T-helper 17 cell (primary cell): Measurements from ENCODE around the gene FGF14. TPM values are rescaled to one million over a fixed set of nuclear protein-coding genes. Genes with fewer than 3 reads are reported as not detected.

Experiments used
- ATAC-seq: fragments of 150-1000 bp; cut with Tn5 transposase; 2 replicates; pipeline ENCODE4 v1.10.0; 2021; ENCODE audit warnings: mild to moderate bottlenecking, moderate library complexity
- DNase-seq, 3 donors: peaks; one replicate each; pipeline versions ENCODE4 v3.0.0 to v3.0.0-alpha.2; 2020 to 2021
- H3K9me3 ChIP-seq: one replicate; pipeline ENCODE4 v1.7.0; 2013; ENCODE audit warnings: low read length, mild to moderate bottlenecking; ENCODE audit not compliant: control insufficient read depth, poor library complexity, severe bottlenecking
- H3K27ac Mint-ChIP-seq: one replicate; pipeline ENCODE4 v1.8.0; 2022; ENCODE audit warnings: mild to moderate bottlenecking, moderate library complexity, mixed read lengths
- H3K27me3 Mint-ChIP-seq: one replicate; pipeline ENCODE4 v1.8.0; 2022; ENCODE audit warnings: mixed read lengths
- H3K36me3 Mint-ChIP-seq: one replicate; pipeline ENCODE4 v1.8.0; 2022; ENCODE audit warnings: low read depth, mixed read lengths
- H3K4me1 Mint-ChIP-seq: one replicate; pipeline ENCODE4 v1.8.0; 2022; ENCODE audit warnings: mild to moderate bottlenecking, mixed read lengths
- H3K4me3 Mint-ChIP-seq: one replicate; pipeline ENCODE4 v1.8.0; 2022; ENCODE audit warnings: mild to moderate bottlenecking, moderate library complexity, mixed read lengths
- total RNA-seq, 4 donors: library from RNA in 2 of 4; stranded (reverse) in 2 of 4; gene quantifications; one replicate each; pipeline ENCODE4 v1.2.3 and lab custom pipeline; 2022 to 2026

Gene FGF14
- total RNA-seq, 2 donors from 2014 or later, result not detected

DNA sequence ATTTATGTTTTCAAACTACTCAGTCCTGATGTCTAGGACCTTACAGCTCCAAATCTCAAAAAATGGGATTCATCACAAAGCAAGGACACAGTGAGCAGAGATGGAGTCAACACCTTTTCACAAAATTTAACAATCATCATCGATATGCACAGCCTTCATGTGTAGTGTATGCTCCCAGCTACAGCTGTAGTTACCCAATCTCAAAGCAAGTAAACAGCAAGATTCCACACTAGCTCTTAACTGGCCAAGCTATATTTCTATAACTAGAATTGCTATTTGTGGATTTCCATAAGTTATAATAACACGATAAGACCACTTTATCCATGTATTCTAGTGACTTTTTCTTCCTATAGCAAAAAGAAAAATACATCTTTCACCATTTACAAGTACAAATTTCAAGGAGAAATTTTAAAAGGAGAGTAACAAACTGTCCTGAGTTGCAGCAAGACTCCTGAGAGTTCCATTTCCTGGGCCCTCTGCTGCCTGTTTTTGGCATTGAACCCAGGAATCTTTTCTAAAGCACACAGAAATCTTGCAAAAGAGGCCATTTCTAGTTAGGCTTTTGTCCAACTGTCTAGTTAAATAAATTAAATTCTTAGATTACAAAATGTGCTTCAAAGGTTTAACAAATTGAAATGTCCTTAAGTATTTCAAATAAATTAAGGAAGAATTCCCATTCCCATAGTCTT, 460.6 kb downstream of the FGF14 start:
- H3K9me3 ChIP-seq, result no peaks in the 10 kb centered on the region
- ATAC-seq (no peak), DNase-seq (no peak)
- Mint-ChIP-seq H3K27ac (no peak overlapping the region), H3K27me3 (peaks cover 45% of the 10 kb centered on the region), H3K36me3 (no peaks in the 10 kb centered on the region), H3K4me3 (no peak overlapping the region), H3K4me1 (no peaks in the 10 kb centered on the region)

DNA sequence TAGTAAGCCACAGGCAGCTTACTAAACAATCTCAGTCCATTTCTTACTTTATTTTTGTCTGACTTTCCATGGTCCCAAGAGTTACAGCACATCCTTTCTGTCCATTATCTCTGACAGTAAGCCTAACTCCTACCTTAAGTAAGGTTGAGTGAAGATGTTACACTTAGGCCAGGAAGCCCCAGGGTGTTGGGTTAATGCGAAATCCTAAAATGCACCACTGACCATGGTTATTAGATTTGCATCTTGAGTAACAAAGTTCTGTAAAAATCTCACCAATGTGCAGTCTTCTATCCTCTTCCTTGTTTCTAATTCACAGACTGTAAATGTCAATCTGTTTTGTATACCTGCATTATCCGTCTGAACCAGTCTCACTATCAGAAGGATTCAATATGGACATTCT, 462.5 kb downstream of the FGF14 start:
- Mint-ChIP-seq H3K27ac (no peak overlapping the region), H3K4me3 (no peak overlapping the region), H3K27me3 (peaks cover 55% of the 10 kb centered on the region), H3K4me1 (no peaks in the 10 kb centered on the region), H3K36me3 (no peaks in the 10 kb centered on the region)
- ATAC-seq (no peak), DNase-seq (no peak)
- H3K9me3 ChIP-seq, result no peaks in the 10 kb centered on the region

DNA sequence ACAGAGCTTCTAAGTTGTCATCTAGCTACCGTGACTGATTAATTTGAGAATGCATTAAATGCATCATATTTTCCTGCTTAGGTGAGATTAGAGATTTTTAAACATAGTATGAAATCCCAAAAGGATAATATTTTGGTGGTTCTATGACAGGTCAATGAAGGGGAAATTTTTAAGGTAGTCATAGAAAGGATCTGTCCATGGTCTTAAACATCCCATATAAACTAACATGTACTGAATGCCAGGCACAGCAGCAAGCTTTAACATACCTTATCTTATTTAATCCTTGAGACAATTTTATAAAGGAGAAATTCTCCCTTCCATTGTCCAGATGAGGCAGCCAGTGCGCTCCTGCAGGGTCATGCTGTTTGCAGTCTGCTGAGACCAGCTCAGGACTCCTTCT, 466.0 kb downstream of the FGF14 start:
- H3K9me3 ChIP-seq, result no peaks in the 10 kb centered on the region
- no peak for ATAC-seq
- Mint-ChIP-seq H3K27ac (no peak overlapping the region), H3K27me3 (peaks cover 51% of the 10 kb centered on the region), H3K4me1 (no peaks in the 10 kb centered on the region), H3K4me3 (no peak overlapping the region), H3K36me3 (no peaks in the 10 kb centered on the region)
- no peak for DNase-seq

DNA sequence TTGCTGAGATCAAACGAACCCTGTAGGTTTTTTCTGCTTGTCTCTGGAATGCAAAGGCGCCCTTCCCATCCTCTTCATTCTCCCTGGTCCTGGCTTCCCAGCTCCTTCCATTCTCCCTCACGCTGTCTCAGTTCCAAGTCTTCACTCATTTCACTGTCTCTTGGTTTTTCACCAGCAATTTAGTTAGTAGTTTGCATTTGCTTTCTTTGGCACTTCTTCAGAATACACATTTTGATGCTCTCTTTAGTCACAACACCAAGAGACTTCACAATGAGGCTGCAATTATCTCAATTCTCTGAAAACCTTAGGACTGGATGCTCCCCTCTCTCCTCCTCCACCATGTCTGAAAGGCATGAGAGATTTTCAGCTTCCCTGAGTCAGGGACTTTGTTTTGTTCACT, 470.7 kb downstream of the FGF14 start:
- Mint-ChIP-seq H3K27ac (no peak overlapping the region), H3K36me3 (no peaks in the 10 kb centered on the region), H3K27me3 (peaks cover 40% of the 10 kb centered on the region), H3K4me3 (no peak overlapping the region), H3K4me1 (no peaks in the 10 kb centered on the region)
- ATAC-seq (no peak), DNase-seq (no peak)
- no peaks in the 10 kb centered on the region for H3K9me3 ChIP-seq

DNA sequence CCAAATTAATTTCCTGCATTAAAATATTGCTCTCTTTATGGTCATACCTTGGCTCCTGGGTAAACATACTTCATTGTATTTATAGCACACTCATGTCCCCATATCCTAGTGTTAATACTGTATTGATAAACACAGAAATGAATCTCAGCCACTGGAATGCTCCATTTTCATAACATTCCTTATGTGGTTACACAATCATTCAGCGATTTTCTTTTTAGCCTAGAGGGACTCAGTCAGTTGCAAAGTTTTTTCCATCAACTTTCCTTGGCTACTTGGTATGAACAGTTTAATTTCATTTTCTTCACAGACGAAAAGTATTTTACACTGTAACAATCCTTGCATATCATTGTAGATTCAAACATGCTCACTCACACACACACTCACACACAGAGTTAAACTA, 471.5 kb downstream of the FGF14 start:
- peaks cover 3% of the 10 kb centered on the region for H3K4me1 Mint-ChIP-seq
- H3K4me3 Mint-ChIP-seq, result no peak overlapping the region
- H3K27me3 Mint-ChIP-seq, result peaks cover 40% of the 10 kb centered on the region
- H3K9me3 ChIP-seq, result no peaks in the 10 kb centered on the region
- H3K27ac Mint-ChIP-seq, result no peak overlapping the region
- no peaks in the 10 kb centered on the region for H3K36me3 Mint-ChIP-seq
- DNase-seq (no peak), ATAC-seq (no peak)

DNA sequence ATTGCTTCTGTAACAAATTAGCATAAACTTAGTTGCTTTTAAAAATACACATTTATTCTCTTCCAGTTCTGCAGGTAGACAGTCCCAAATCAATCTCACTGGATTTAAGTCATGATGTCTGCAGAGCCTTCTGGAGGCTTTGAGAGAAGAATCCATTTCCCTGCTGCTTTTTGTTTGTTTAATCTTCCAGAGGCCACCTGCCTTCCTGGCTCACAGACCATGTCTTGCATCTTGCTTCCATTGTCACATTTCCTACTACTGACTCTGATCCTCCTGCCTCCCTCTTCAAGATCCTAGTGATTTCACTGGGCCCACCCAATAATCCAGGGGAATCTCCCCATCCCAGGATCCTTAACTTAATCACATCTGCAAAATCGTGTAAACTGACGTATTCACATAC, 476.1 kb downstream of the FGF14 start:
- H3K9me3 ChIP-seq, result no peaks in the 10 kb centered on the region
- Mint-ChIP-seq H3K4me3 (no peak overlapping the region), H3K4me1 (peaks cover 3% of the 10 kb centered on the region), H3K27ac (no peak overlapping the region), H3K36me3 (peaks cover 2% of the 10 kb centered on the region), H3K27me3 (peaks cover 44% of the 10 kb centered on the region)
- DNase-seq (no peak), ATAC-seq (no peak)

DNA sequence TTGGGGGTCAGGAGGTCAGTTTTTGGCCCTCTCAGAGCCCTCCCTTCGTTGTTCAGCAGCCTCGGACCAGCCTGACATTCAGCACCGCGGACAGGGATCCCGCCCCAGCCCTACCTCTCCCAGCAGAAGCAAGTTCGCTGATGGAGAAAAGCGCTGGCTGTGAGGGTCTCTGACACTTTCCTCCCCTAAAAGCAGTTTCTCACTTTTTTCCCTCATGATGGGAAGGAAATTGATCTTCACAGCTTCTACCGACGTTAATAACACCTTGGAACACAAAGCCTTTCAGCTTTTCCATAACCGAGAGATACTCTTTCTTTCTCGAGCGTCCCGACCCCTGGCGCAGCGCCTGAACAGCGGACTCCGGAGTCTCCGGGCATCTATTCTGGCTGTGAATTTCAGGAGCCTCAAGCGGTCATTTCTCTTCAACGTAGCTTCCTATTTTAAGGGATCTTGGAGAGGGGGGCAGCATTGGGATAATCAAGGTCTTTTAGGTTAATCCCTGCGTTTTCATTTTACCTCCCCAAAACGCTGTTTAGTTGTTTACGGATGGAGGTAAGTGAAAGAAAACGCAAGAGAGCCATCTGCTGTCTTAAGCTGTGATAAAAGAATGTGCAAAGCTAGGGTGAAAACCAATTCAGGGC, 482.2 kb downstream of the FGF14 start:
- Mint-ChIP-seq H3K4me1 (no peaks in the 10 kb centered on the region), H3K36me3 (peaks cover 2% of the 10 kb centered on the region), H3K4me3 (no peak overlapping the region), H3K27ac (no peak overlapping the region), H3K27me3 (peaks cover 52% of the 10 kb centered on the region)
- DNase-seq (no peak), ATAC-seq (no peak)
- no peaks in the 10 kb centered on the region for H3K9me3 ChIP-seq

DNA sequence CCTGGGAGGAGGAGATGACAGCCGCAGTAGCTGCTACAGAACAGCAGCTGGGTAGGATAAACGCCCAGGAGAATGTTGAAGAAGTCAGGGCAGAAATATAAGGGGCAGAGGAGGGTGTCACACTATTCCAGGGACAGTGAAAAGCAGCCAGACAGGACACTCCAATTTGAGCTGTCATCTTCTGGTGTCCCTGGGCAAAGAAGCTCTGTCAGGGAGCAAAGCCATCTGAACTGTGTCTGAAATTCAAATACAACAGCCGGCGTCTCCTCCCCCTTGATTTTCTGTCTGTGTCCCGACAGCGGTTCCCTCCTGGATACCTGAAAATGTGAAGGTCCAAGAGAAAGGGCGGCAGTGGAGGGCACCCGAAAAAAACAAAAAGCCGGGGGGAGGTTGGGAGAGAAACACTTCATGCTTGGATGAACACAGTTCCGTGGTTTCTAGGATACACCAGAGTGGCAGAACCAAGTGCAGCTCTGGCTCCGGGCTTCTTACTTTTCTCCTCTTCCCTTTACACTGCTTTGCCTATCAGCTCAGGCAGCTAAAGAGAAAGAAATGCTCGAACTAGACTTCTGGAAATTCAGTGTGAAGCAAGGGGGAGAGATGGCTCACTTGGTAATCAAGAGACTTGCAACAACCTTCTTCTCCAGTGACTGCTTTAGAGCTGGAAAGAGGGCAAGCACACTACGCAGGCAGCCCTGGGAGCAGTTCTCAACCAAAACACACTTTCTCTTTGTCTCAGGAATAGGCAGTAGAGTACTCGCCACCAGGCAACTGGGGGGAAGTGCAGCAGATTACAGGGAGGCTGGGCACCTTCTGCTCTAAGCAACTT, 483.8 kb downstream of the FGF14 start:
- Mint-ChIP-seq H3K4me1 (no peaks in the 10 kb centered on the region), H3K36me3 (peaks cover 2% of the 10 kb centered on the region), H3K4me3 (no peak overlapping the region), H3K27ac (no peak overlapping the region), H3K27me3 (peaks cover 61% of the 10 kb centered on the region)
- no peaks in the 10 kb centered on the region for H3K9me3 ChIP-seq
- DNase-seq (no peak), ATAC-seq (no peak)

DNA sequence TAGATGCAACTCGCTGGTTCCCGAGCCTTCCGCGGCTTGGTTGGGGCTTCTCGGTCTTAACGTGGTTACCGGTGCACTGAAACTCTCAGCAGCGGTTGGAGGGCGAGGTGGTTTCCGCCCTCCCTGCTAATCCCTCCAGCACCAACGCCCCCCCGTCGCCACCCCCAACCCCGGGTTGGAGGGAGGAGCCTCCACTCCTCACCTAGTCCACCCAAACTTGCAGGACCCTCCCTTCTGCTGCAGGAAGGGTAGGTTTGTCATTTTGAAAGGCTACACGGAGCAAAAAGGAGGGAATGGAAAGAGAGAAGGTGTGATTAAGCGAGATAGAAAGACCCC, 484.4 kb downstream of the FGF14 start:
- no peak for ATAC-seq
- no peak for DNase-seq
- Mint-ChIP-seq H3K27ac (no peak overlapping the region), H3K27me3 (peaks cover 63% of the 10 kb centered on the region), H3K36me3 (peaks cover 2% of the 10 kb centered on the region), H3K4me3 (no peak overlapping the region), H3K4me1 (no peaks in the 10 kb centered on the region)
- no peaks in the 10 kb centered on the region for H3K9me3 ChIP-seq

DNA sequence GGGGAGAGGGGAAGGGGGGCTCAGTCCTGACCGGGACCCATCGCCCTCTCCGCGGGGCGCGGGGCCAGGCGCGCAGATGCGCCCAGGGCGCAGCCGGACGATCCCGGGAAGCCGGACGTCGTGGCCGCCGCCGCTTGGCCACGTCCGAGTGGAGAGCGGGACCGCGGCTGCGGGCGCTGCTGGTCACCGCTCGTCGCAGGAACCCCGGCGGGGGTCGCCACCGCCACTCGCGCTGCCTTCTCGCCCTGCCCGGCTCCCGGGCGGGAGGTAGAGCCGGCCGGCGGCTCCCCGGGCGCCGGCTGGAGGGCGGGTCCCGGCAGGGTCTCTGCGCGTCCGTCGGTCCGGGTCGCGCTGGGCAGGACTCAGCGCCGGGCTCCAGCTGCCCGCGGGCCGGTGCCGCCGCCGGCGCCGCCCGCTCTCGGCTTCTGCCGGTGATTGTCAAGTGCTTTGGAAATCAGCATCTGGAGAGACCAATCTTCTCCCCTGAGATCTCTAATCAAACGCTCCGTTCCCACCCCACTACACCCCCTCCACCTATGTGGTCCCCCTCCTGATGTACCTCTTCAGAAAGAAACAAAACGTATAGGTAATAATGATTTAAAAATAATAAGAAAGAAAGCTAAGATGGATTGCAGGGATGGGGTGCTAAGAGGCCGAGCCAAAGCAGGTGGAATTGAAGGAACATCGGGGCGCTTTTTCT, 484.9 kb downstream of the FGF14 start:
- Mint-ChIP-seq H3K36me3 (peaks cover 2% of the 10 kb centered on the region), H3K4me1 (no peaks in the 10 kb centered on the region), H3K27ac (no peak overlapping the region), H3K4me3 (no peak overlapping the region), H3K27me3 (peaks cover 61% of the 10 kb centered on the region)
- H3K9me3 ChIP-seq, result no peaks in the 10 kb centered on the region
- ATAC-seq (no peak), DNase-seq (no peak)

DNA sequence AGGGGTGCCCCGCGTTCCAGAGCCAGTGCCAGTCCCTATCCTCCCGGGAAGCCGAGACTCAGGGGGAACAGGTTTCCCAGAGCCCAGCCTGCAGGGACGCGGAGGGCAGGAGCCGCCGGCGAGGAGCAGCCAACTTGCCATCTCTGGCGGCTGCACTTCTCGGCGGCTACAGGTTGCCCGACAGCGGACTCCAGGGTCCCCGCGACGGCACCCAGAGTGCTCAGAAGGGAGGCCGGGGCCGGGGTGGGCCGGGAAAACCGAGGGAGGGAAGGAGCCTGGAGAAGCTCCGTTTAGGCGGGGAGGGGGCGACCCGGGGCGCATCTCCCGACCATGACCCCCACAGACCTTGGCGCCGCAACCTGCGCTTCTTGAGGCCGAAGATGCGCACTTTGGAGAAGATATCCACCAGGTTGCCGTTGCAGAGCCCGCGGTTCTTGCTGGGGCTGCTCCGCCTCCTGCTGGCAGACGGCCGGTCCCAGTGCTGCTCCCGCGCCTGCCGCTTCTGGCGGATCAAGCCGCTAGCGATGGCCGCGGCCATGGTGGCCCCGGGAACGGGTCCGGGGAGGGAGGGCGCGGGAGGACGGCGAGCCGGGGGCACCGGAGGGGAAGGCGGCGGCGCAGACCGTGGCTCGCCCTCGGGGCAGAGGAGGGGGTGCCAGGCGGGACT, 485.6 kb downstream of the FGF14 start:
- Mint-ChIP-seq H3K36me3 (no peaks in the 10 kb centered on the region), H3K4me1 (no peaks in the 10 kb centered on the region), H3K4me3 (no peak overlapping the region), H3K27ac (no peak overlapping the region), H3K27me3 (peaks cover 54% of the 10 kb centered on the region)
- H3K9me3 ChIP-seq, result no peaks in the 10 kb centered on the region
- no peak for ATAC-seq
- DNase-seq, result no peak

DNA sequence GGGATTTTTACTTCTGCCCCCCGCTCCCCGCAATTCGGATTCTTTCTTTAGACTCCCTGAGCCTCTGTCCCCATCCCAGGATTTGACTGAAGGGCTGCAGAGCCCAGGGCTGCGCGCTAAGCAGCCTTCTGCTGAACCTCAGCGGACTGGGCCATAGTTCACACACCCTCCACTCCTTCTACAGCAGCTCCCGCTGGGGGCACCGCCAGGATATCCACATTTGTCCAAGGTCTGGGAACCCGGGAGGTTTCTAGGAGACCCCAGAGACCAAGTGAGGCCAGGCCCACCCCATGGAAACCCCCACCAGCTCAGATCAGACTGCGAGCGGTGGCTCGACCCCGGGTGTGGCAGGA, 486.1 kb downstream of the FGF14 start:
- no peaks in the 10 kb centered on the region for H3K9me3 ChIP-seq
- H3K27ac Mint-ChIP-seq, result no peak overlapping the region
- H3K4me1 Mint-ChIP-seq, result no peaks in the 10 kb centered on the region
- no peaks in the 10 kb centered on the region for H3K36me3 Mint-ChIP-seq
- no peak for ATAC-seq
- no peak overlapping the region for H3K4me3 Mint-ChIP-seq
- H3K27me3 Mint-ChIP-seq, result peaks cover 53% of the 10 kb centered on the region
- DNase-seq, result no peak

DNA sequence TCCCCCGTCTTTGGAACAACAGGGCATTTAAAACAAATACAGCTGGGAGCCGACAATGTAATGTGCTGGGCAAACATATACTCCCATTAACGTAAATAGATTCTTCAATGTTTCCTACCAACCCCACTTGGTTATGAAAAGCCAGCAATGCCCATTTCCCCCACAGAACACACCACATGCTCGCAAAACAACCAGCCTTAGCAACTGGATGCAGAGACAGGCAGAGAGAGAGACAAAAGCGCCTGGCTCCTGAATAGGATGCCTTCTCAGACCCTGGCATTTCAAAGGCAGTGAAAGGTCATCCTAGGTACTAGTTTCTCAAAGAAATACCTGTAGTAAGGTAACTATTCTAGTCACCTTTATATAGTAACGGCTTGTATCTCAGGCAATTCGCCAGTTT, 486.5 kb downstream of the FGF14 start:
- Mint-ChIP-seq H3K4me1 (no peaks in the 10 kb centered on the region), H3K27me3 (peaks cover 53% of the 10 kb centered on the region), H3K4me3 (no peak overlapping the region), H3K36me3 (no peaks in the 10 kb centered on the region), H3K27ac (no peak overlapping the region)
- no peak for DNase-seq
- no peak for ATAC-seq
- no peaks in the 10 kb centered on the region for H3K9me3 ChIP-seq
